ENCODE results near the gene C10orf105. TPM values are rescaled to one million over a fixed set of nuclear protein-coding genes. Genes with fewer than 3 reads are reported as not detected.

C10orf105 gene
- total RNA-seq, 1 donor from 2014 or later: 0.15 TPM

DNA sequence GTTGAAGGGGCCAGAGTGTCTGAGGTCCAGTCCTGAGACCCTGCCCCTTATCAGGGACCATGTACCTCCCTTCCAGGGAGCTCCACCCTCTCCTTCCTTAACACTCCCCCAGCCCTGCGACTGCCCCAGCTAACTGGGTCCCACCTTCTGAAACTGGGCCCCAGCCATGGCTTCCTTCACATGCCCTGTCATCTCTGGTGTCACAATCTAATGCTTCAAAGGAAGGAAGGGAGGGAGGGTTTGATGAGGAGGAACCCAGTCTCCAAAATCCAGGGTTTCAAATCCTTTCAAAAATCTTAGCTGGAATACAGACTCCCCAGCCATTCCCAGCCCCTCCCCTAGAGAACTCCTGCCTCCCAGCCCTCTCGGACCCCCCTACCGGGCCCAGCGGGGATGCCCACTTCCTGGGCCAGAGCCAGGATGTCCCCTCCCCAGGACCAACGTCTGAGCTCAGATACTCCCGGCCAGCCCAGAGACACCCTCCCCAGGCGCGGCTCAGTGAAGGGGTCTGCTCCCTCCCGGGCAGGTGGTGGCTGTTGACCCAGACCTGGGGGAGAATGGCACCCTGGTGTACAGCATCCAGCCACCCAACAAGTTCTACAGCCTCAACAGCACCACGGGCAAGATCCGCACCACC is 18.0 kb downstream of the C10orf105 start:
- TF ChIP-seq, protein P1, sequence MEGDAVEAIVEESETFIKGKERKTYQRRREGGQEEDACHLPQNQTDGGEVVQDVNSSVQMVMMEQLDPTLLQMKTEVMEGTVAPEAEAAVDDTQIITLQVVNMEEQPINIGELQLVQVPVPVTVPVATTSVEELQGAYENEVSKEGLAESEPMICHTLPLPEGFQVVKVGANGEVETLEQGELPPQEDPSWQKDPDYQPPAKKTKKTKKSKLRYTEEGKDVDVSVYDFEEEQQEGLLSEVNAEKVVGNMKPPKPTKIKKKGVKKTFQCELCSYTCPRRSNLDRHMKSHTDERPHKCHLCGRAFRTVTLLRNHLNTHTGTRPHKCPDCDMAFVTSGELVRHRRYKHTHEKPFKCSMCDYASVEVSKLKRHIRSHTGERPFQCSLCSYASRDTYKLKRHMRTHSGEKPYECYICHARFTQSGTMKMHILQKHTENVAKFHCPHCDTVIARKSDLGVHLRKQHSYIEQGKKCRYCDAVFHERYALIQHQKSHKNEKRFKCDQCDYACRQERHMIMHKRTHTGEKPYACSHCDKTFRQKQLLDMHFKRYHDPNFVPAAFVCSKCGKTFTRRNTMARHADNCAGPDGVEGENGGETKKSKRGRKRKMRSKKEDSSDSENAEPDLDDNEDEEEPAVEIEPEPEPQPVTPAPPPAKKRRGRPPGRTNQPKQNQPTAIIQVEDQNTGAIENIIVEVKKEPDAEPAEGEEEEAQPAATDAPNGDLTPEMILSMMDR (IDR thresholded peaks at IDR 0.05; ENCODE audit: unreplicated experiment): no peak
- peaks cover 2% of the 10 kb centered on the region for H3K27me3 Mint-ChIP-seq (ENCODE audit: unreplicated experiment)
- no peak overlapping the region for H3K27ac Mint-ChIP-seq (ENCODE audit: unreplicated experiment)
- no peaks in the 10 kb centered on the region for H3K9me3 Mint-ChIP-seq (ENCODE audit: unreplicated experiment)
- peaks cover 5% of the 10 kb centered on the region for H3K4me1 Mint-ChIP-seq (ENCODE audit: unreplicated experiment)
- H3K36me3 Mint-ChIP-seq (ENCODE audit: low read depth, unreplicated experiment): no peaks in the 10 kb centered on the region
- no peak overlapping the region for H3K4me3 Mint-ChIP-seq (ENCODE audit: unreplicated experiment)
- DNase-seq (ENCODE audit: low spot score): no peak

GRCh38 chr10:71700731-71701368 is 18.7 kb downstream of the C10orf105 start:
- TF ChIP-seq, protein P1 (IDR thresholded peaks at IDR 0.05; ENCODE audit: unreplicated experiment): no peak
- H3K27ac Mint-ChIP-seq (ENCODE audit: unreplicated experiment): no peak overlapping the region
- no peaks in the 10 kb centered on the region for H3K9me3 Mint-ChIP-seq (ENCODE audit: unreplicated experiment)
- no peak for DNase-seq (ENCODE audit: low spot score)
- peaks cover 4% of the 10 kb centered on the region for H3K27me3 Mint-ChIP-seq (ENCODE audit: unreplicated experiment)
- H3K36me3 Mint-ChIP-seq (ENCODE audit: low read depth, unreplicated experiment): no peaks in the 10 kb centered on the region
- H3K4me1 Mint-ChIP-seq (ENCODE audit: unreplicated experiment): peaks cover 5% of the 10 kb centered on the region
- H3K4me3 Mint-ChIP-seq (ENCODE audit: unreplicated experiment): no peak overlapping the region

GRCh38 chr10:71698737-71699136 is 20.8 kb downstream of the C10orf105 start:
- Mint-ChIP-seq H3K9me3 (ENCODE audit: unreplicated experiment) (no peaks in the 10 kb centered on the region), H3K27me3 (ENCODE audit: unreplicated experiment) (peaks cover 5% of the 10 kb centered on the region), H3K27ac (ENCODE audit: unreplicated experiment) (no peak overlapping the region), H3K4me1 (ENCODE audit: unreplicated experiment) (peaks cover 10% of the 10 kb centered on the region), H3K36me3 (ENCODE audit: low read depth, unreplicated experiment) (no peaks in the 10 kb centered on the region), H3K4me3 (ENCODE audit: unreplicated experiment) (no peak overlapping the region)
- TF ChIP-seq, protein P1 (IDR thresholded peaks at IDR 0.05; ENCODE audit: unreplicated experiment): no peak
- no peak for DNase-seq (ENCODE audit: low spot score)

DNA sequence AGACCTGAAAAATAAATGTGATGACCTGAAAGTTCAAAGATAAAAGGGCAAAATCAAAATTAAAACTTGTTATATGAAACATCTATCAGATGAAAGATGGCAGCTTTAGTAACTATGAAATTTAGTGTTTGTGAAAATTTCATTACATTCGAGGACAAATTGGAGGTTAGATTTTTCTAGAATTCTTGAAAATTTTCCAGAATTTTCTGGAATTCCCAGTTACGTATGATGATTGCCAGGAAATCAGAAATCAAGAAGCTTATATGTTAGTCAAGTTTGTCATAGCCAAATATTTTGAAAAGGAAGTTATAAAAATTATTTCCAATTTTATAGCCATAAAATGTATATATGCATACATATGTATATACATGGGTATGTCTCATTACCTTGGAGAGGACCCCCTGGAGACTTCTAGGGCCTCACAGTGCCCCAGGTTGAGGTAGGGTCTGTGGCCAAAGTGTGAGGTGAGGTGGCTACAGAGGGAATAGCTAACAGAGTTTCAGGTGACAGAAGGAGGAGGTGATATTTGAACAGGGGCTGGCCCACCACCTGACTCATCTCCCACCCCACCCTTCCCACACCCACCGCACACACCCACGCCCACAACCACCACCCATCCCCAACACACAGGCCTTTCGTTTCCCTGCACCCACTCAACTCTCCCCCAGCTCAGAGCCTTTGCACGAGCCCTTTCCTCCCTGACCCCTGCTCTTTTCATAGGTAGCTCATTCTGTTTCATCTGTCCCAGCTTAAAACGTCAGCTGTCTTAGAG is 21.5 kb downstream of the C10orf105 start:
- Mint-ChIP-seq H3K36me3 (ENCODE audit: low read depth, unreplicated experiment) (no peaks in the 10 kb centered on the region), H3K4me1 (ENCODE audit: unreplicated experiment) (peaks cover 17% of the 10 kb centered on the region), H3K4me3 (ENCODE audit: unreplicated experiment) (no peak overlapping the region), H3K27ac (ENCODE audit: unreplicated experiment) (no peak overlapping the region), H3K9me3 (ENCODE audit: unreplicated experiment) (no peaks in the 10 kb centered on the region), H3K27me3 (ENCODE audit: unreplicated experiment) (peaks cover 5% of the 10 kb centered on the region)
- TF ChIP-seq, protein P1 (IDR thresholded peaks at IDR 0.05; ENCODE audit: unreplicated experiment): no peak
- no peak for DNase-seq (ENCODE audit: low spot score)
